PC-3 (cell line): Measurements from ENCODE around the gene STMP1.
"Not testable (repeated sequence)": the region's sequence is repeated elsewhere in the genome, so short reads cannot be mapped to it uniquely, and the experiment has no call there.

ENCODE experiments used
- CTCF ChIP-seq: fragments of 300-600 bp; sonication (generic); conservative IDR thresholded peaks from 2 replicates; pipeline ENCODE4 v1.5.1; 2017; ENCODE audit warnings: antibody characterized with exemption, low read depth, mild to moderate bottlenecking, low read length
- EZH2 ChIP-seq: fragments of 300-600 bp; sonication (generic); IDR thresholded peaks from one replicate; pipeline ENCODE4 v1.6.1; 2017; ENCODE audit warnings: antibody characterized with exemption, mild to moderate bottlenecking, low read length; ENCODE audit not compliant: unreplicated experiment

- TF ChIP-seq CTCF, EZH2: not testable (repeated sequence)
Observed at GRCh38 chr7:135668852-135669395, 6.6 kb downstream of the STMP1 start.
